HL-60 (cell line): ENCODE results near the gene CEACAM18.
"Not testable (repeated sequence)": the region's sequence is repeated elsewhere in the genome, so short reads cannot be mapped to it uniquely, and the experiment has no call there.

Source experiments
- DNase-seq, 2 experiments: peaks; one replicate each; pipeline ENCODE4 v3.0.0-alpha.2; 2010 to 2020; ENCODE audit warnings: low read depth in 1 of 2, low spot score in 1 of 2
- H3K27ac ChIP-seq: fragments of 250-450 bp; sonication (Bioruptor Pico); replicated peaks from 2 replicates; pipeline ENCODE4 v1.5.1; 2020; ENCODE audit warnings: mild to moderate bottlenecking, moderate library complexity
- H3K27me3 ChIP-seq: fragments of 250-450 bp; sonication (Bioruptor Pico); 2 replicates; pipeline ENCODE4 v1.5.1; 2021; ENCODE audit warnings: mild to moderate bottlenecking, moderate library complexity; ENCODE audit not compliant: insufficient read depth, poor library complexity, severe bottlenecking
- H3K4me3 ChIP-seq: replicated peaks from 2 replicates; pipeline ENCODE4 v1.5.1; 2011; ENCODE audit warnings: mild to moderate bottlenecking, control low read depth, low read length; ENCODE audit not compliant: insufficient read depth
- CTCF ChIP-seq: IDR thresholded peaks from one replicate; pipeline ENCODE4 v1.5.1; 2011; ENCODE audit warnings: low read length, control low read depth, inconsistent platforms; ENCODE audit not compliant: insufficient read depth
- GABPA ChIP-seq: IDR thresholded peaks from 2 replicates; pipeline ENCODE4 v1.6.1; 2012; ENCODE audit warnings: low read depth
- POLR2AphosphoS5 ChIP-seq: IDR thresholded peaks from 2 replicates; pipeline ENCODE4 v1.6.1; 2012; ENCODE audit warnings: low read depth
- REST ChIP-seq: IDR thresholded peaks from 2 replicates; pipeline ENCODE4 v1.6.1; 2012; ENCODE audit warnings: low read depth; ENCODE audit not compliant: insufficient replicate concordance
- SPI1 ChIP-seq: IDR thresholded peaks from 2 replicates; pipeline ENCODE4 v1.6.1; 2012; ENCODE audit warnings: low read depth, mild to moderate bottlenecking, borderline replicate concordance

CEACAM18 gene

GRCh38 chr19:51440846-51441409, 37.4 kb upstream of the CEACAM18 start:
- no peak for TF ChIP-seq REST
- no peak for TF ChIP-seq POLR2AphosphoS5
- no peak for TF ChIP-seq SPI1
- no peak for TF ChIP-seq GABPA
- no peak for TF ChIP-seq CTCF
- Histone ChIP-seq H3K4me3 (no peak overlapping the region), H3K27me3 (no peaks in the 10 kb centered on the region), H3K27ac (peak overlapping the region; percentile 39)
- DNase-seq, result peak in 1 of 2 experiments; percentile 28

- H3K27me3 ChIP-seq, result no peaks in the 10 kb centered on the region
- peak overlapping the region; percentile 39 for H3K27ac ChIP-seq
- DNase-seq, result peak in 1 of 2 experiments; percentile 64
- no peak overlapping the region; the same call in 1 of the 2 replicates for H3K4me3 ChIP-seq
- TF ChIP-seq CTCF (no peak), POLR2AphosphoS5 (0 out of 2 replicates have a peak, but pooled peaks have one; percentile 13)
Measured at GRCh38 chr19:51441410-51442390, 36.6 kb upstream of the CEACAM18 start.

GRCh38 chr19:51447510-51447909, 30.8 kb upstream of the CEACAM18 start:
- H3K4me3 ChIP-seq, H3K27me3 ChIP-seq, H3K27ac ChIP-seq, DNase-seq: not testable (repeated sequence)

GRCh38 chr19:51448011-51448410, 30.3 kb upstream of the CEACAM18 start:
- H3K27ac ChIP-seq, result no peak overlapping the region
- DNase-seq, result no peak
- no peak for TF ChIP-seq POLR2AphosphoS5
- no peak for TF ChIP-seq REST
- TF ChIP-seq GABPA, result no peak
- H3K4me3 ChIP-seq, result no peak overlapping the region
- no peaks in the 10 kb centered on the region for H3K27me3 ChIP-seq
